ENCODE measurements around the gene RGS12. TPM values are rescaled to one million over a fixed set of nuclear protein-coding genes. Genes with fewer than 3 reads are reported as not detected.

The RGS12 gene
- 28.2 TPM for total RNA-seq

DNA sequence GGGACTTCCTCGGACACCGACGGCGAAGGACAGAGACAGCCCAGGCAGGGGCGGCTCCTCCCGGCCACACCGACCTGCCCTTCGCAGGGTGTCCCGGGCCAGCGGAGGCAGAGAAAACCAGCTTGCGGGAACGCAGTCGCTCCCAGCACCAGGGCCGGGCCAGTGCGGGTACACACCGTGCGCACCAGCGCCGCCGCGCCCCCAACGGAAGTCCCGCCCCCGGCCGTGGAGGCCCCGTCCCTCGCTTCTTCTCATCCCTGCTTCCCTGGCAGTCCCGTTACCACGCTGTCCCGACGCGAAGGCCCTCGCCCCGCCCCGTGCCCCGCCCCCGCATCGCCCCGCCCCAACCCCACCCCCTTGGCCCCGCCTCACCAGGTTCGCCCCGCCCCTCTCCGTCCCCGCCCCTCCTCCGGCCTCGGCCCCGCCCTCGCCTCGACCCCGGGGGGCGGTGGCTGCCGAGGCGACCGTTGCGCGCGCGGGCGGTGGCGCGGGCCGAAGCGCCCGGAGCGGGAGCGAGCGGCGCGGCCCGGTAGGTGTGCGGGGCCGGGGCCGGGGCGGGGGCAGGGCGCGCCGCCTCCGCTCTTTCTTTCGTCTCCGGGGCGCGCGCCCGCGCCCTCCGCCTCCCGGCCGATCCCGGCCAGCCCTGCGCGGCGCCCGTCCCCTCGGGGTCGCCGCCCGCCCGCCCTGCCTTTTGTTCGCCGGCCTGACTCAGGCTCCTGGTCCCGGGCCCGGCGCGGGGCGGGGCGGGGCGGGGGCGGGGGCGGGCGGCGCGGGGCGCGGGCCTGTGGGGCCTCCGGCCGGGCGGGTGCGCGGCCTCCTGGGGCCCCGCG, at the start of gene RGS12:
Gene RGS12 (plus strand): TSS at position 451 of the 830 bp plus-strand sequence. CDS start 23,150 bp downstream, outside the sequence.
- Histone ChIP-seq H3K36me3 (ENCODE audit: control insufficient read depth in 3 of 3, insufficient read depth in 3 of 3, low read length in 3 of 3) (no peaks in the 10 kb centered on the region), H3K27ac (ENCODE audit: low read depth, low read length) (peak within 1 kb of the TSS; percentile 93), H3K4me3 (ENCODE audit: low read length in 3 of 3) (peak within 1 kb of the TSS; percentile 75 to 88 (median 87)), H3K4me1 (ENCODE audit: control insufficient read depth in 3 of 3, insufficient read depth in 3 of 3, low read length in 3 of 3) (peaks cover 34 to 60% (median 39%) of the 10 kb centered on the region in 3 donors), H3K9ac (ENCODE audit: low read depth in 1 of 3, low read length in 3 of 3) (peak within 1 kb of the TSS; percentile 88 to 96 (median 92)), H3K27me3 (ENCODE audit: control insufficient read depth in 3 of 3, insufficient read depth in 3 of 3, low read length in 3 of 3) (peaks cover 0 to 11% (median 0%) of the 10 kb centered on the region in 3 donors), H3K9me3 (ENCODE audit: control insufficient read depth in 3 of 3, low read length in 3 of 3) (no peaks in the 10 kb centered on the region)

GRCh38 chr4:3243136-3243780, 49.6 kb upstream of the RGS12 start:
- Histone ChIP-seq H3K36me3 (ENCODE audit: control insufficient read depth in 3 of 3, insufficient read depth in 3 of 3, low read length in 3 of 3) (peaks cover 22 to 44% (median 34%) of the 10 kb centered on the region in 3 donors), H3K27me3 (ENCODE audit: control insufficient read depth in 3 of 3, insufficient read depth in 3 of 3, low read length in 3 of 3) (no peaks in the 10 kb centered on the region), H3K4me1 (ENCODE audit: control insufficient read depth in 3 of 3, insufficient read depth in 3 of 3, low read length in 3 of 3) (peaks cover 0 to 35% (median 0%) of the 10 kb centered on the region in 3 donors), H3K9me3 (ENCODE audit: control insufficient read depth in 3 of 3, low read length in 3 of 3) (no peaks in the 10 kb centered on the region), H3K27ac (ENCODE audit: low read depth, low read length) (no peak overlapping the region), H3K4me3 (ENCODE audit: low read length in 3 of 3) (no peak overlapping the region), H3K9ac (ENCODE audit: low read depth in 1 of 3, low read length in 3 of 3) (no peak overlapping the region)

- H3K9me3 ChIP-seq (ENCODE audit: control insufficient read depth in 3 of 3, low read length in 3 of 3): no peaks in the 10 kb centered on the region
- peaks cover 20 to 43% (median 27%) of the 10 kb centered on the region in 3 donors for H3K36me3 ChIP-seq (ENCODE audit: control insufficient read depth in 3 of 3, insufficient read depth in 3 of 3, low read length in 3 of 3)
- no peak overlapping the region for H3K9ac ChIP-seq (ENCODE audit: low read depth in 1 of 3, low read length in 3 of 3)
- H3K4me3 ChIP-seq (ENCODE audit: low read length in 3 of 3): no peak overlapping the region
- H3K27ac ChIP-seq (ENCODE audit: low read depth, low read length): no peak overlapping the region
- H3K27me3 ChIP-seq (ENCODE audit: control insufficient read depth in 3 of 3, insufficient read depth in 3 of 3, low read length in 3 of 3): no peaks in the 10 kb centered on the region
- peaks cover 0 to 30% (median 0%) of the 10 kb centered on the region in 3 donors for H3K4me1 ChIP-seq (ENCODE audit: control insufficient read depth in 3 of 3, insufficient read depth in 3 of 3, low read length in 3 of 3)
Measured at GRCh38 chr4:3244002-3244401, 48.8 kb upstream of the RGS12 start.

DNA sequence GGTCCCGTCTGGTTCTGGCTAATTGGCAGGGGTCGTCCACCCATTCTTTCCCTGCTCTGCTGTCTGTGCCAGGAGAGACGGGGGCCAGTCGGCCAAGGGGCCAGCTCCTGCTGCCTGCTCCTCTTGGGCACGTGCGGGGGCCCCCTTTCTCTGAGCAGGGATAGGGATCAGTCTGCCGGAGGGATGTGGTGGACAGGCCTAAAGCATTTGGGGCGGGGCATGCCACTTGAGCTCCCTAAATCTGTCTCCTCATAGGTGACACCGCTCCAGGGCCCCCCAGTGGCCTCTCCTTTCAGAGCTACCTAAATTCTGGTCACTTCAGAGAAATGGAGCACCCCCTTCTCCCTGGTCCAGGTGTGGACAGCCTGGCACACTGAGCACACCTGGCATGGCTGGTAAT, 48.1 kb upstream of the RGS12 start:
- Histone ChIP-seq H3K27ac (ENCODE audit: low read depth, low read length) (no peak overlapping the region), H3K9ac (ENCODE audit: low read depth in 1 of 3, low read length in 3 of 3) (no peak overlapping the region), H3K4me1 (ENCODE audit: control insufficient read depth in 3 of 3, insufficient read depth in 3 of 3, low read length in 3 of 3) (peaks cover 0 to 22% (median 0%) of the 10 kb centered on the region in 3 donors), H3K9me3 (ENCODE audit: control insufficient read depth in 3 of 3, low read length in 3 of 3) (no peaks in the 10 kb centered on the region), H3K4me3 (ENCODE audit: low read length in 3 of 3) (no peak overlapping the region), H3K36me3 (ENCODE audit: control insufficient read depth in 3 of 3, insufficient read depth in 3 of 3, low read length in 3 of 3) (peaks cover 14 to 37% (median 22%) of the 10 kb centered on the region in 3 donors), H3K27me3 (ENCODE audit: control insufficient read depth in 3 of 3, insufficient read depth in 3 of 3, low read length in 3 of 3) (no peaks in the 10 kb centered on the region)

GRCh38 chr4:3245676-3246075, 47.1 kb upstream of the RGS12 start:
- H3K4me3 ChIP-seq (ENCODE audit: low read length in 3 of 3): no peak overlapping the region
- H3K27ac ChIP-seq (ENCODE audit: low read depth, low read length): no peak overlapping the region
- H3K9me3 ChIP-seq (ENCODE audit: control insufficient read depth in 3 of 3, low read length in 3 of 3): no peaks in the 10 kb centered on the region
- H3K9ac ChIP-seq (ENCODE audit: low read depth in 1 of 3, low read length in 3 of 3): no peak overlapping the region
- H3K27me3 ChIP-seq (ENCODE audit: control insufficient read depth in 3 of 3, insufficient read depth in 3 of 3, low read length in 3 of 3): no peaks in the 10 kb centered on the region
- peaks cover 7 to 28% (median 15%) of the 10 kb centered on the region in 3 donors for H3K36me3 ChIP-seq (ENCODE audit: control insufficient read depth in 3 of 3, insufficient read depth in 3 of 3, low read length in 3 of 3)
- peaks cover 0 to 13% (median 0%) of the 10 kb centered on the region in 3 donors for H3K4me1 ChIP-seq (ENCODE audit: control insufficient read depth in 3 of 3, insufficient read depth in 3 of 3, low read length in 3 of 3)

- Histone ChIP-seq H3K36me3 (ENCODE audit: control insufficient read depth in 3 of 3, insufficient read depth in 3 of 3, low read length in 3 of 3) (peaks cover 2 to 20% (median 9%) of the 10 kb centered on the region in 3 donors), H3K9ac (ENCODE audit: low read depth in 1 of 3, low read length in 3 of 3) (peak overlapping the region in 1 of 3 donors; percentile 8), H3K27me3 (ENCODE audit: control insufficient read depth in 3 of 3, insufficient read depth in 3 of 3, low read length in 3 of 3) (no peaks in the 10 kb centered on the region), H3K27ac (ENCODE audit: low read depth, low read length) (no peak overlapping the region), H3K9me3 (ENCODE audit: control insufficient read depth in 3 of 3, low read length in 3 of 3) (no peaks in the 10 kb centered on the region), H3K4me1 (ENCODE audit: control insufficient read depth in 3 of 3, insufficient read depth in 3 of 3, low read length in 3 of 3) (peaks cover 0 to 13% (median 0%) of the 10 kb centered on the region in 3 donors), H3K4me3 (ENCODE audit: low read length in 3 of 3) (no peak overlapping the region)
Measured at GRCh38 chr4:3246458-3247398, 46.1 kb upstream of the RGS12 start.

GRCh38 chr4:3247399-3248177, 45.2 kb upstream of the RGS12 start:
- no peaks in the 10 kb centered on the region for H3K27me3 ChIP-seq (ENCODE audit: control insufficient read depth in 3 of 3, insufficient read depth in 3 of 3, low read length in 3 of 3)
- H3K4me1 ChIP-seq (ENCODE audit: control insufficient read depth in 3 of 3, insufficient read depth in 3 of 3, low read length in 3 of 3): peaks cover 0 to 13% (median 0%) of the 10 kb centered on the region in 3 donors
- H3K9ac ChIP-seq (ENCODE audit: low read depth in 1 of 3, low read length in 3 of 3): no peak overlapping the region
- no peak overlapping the region for H3K4me3 ChIP-seq (ENCODE audit: low read length in 3 of 3)
- H3K36me3 ChIP-seq (ENCODE audit: control insufficient read depth in 3 of 3, insufficient read depth in 3 of 3, low read length in 3 of 3): peaks cover 0 to 15% (median 7%) of the 10 kb centered on the region in 3 donors
- H3K9me3 ChIP-seq (ENCODE audit: control insufficient read depth in 3 of 3, low read length in 3 of 3): no peaks in the 10 kb centered on the region
- no peak overlapping the region for H3K27ac ChIP-seq (ENCODE audit: low read depth, low read length)

DNA sequence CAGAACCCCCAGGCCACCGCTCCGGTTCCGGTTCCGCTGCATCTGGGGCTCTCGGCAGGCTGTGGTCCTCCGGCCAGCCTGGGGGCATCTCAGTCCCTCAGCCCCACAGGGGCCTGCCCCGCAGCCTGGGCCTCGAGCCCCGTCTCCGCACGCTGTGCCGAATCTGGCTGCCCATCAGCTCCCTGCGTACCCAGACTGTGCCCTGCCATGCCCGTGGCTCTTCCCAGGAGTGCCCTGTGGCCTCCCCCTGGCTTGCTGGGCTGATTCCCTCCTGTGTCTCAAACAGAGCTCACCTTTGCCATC, 44.7 kb upstream of the RGS12 start:
- Histone ChIP-seq H3K9ac (ENCODE audit: low read depth in 1 of 3, low read length in 3 of 3) (peak overlapping the region in 1 of 3 donors; percentile 25), H3K27ac (ENCODE audit: low read depth, low read length) (no peak overlapping the region), H3K4me3 (ENCODE audit: low read length in 3 of 3) (no peak overlapping the region), H3K4me1 (ENCODE audit: control insufficient read depth in 3 of 3, insufficient read depth in 3 of 3, low read length in 3 of 3) (peaks cover 0 to 13% (median 0%) of the 10 kb centered on the region in 3 donors), H3K27me3 (ENCODE audit: control insufficient read depth in 3 of 3, insufficient read depth in 3 of 3, low read length in 3 of 3) (no peaks in the 10 kb centered on the region), H3K36me3 (ENCODE audit: control insufficient read depth in 3 of 3, insufficient read depth in 3 of 3, low read length in 3 of 3) (peaks cover under 1 to 10% (median 7%) of the 10 kb centered on the region in 3 donors), H3K9me3 (ENCODE audit: control insufficient read depth in 3 of 3, low read length in 3 of 3) (no peaks in the 10 kb centered on the region)

Data from skeletal muscle tissue (tissue), 4 donors.